H9 (cell line): Measurements from ENCODE around the gene HMCN1. TPM values are rescaled to one million over a fixed set of nuclear protein-coding genes. Genes with fewer than 3 reads are reported as not detected.

Experiments used
- DNase-seq: peaks from one replicate; pipeline ENCODE4 v3.0.0-alpha.2; 2017
- H2AFZ ChIP-seq: one replicate; pipeline ENCODE4 v1.6.1; 2013; ENCODE audit warnings: mild to moderate bottlenecking, low read length, control low read depth, moderate library complexity
- H2AK5ac ChIP-seq: 2 replicates; pipeline ENCODE4 v1.6.1; 2013; ENCODE audit warnings: low read length, control low read depth, mixed read lengths; ENCODE audit not compliant: insufficient read length
- H2BK120ac ChIP-seq: one replicate; pipeline ENCODE4 v1.6.1; 2013; ENCODE audit warnings: low read depth, mild to moderate bottlenecking, low read length, control low read depth, inconsistent platforms; ENCODE audit not compliant: poor library complexity, severe bottlenecking
- H2BK12ac ChIP-seq: 2 replicates; pipeline ENCODE4 v1.6.1; 2013; ENCODE audit warnings: low read length, control low read depth, mixed read lengths, low read depth; ENCODE audit not compliant: insufficient read length
- H2BK15ac ChIP-seq: 2 replicates; pipeline ENCODE4 v1.6.1; 2013; ENCODE audit warnings: low read depth, low read length, control low read depth
- H2BK20ac ChIP-seq: one replicate; pipeline ENCODE4 v1.6.1; 2013; ENCODE audit warnings: low read depth, mild to moderate bottlenecking, low read length, control low read depth, inconsistent platforms; ENCODE audit not compliant: poor library complexity, severe bottlenecking
- H2BK5ac ChIP-seq: 2 replicates; pipeline ENCODE4 v1.6.1; 2013; ENCODE audit warnings: low read length, control low read depth, mixed read lengths; ENCODE audit not compliant: insufficient read length
- H3K14ac ChIP-seq: 2 replicates; pipeline ENCODE4 v1.6.1; 2013; ENCODE audit warnings: low read length, control low read depth; ENCODE audit not compliant: insufficient read depth
- H3K18ac ChIP-seq: 2 replicates; pipeline ENCODE4 v1.6.1; 2013; ENCODE audit warnings: low read depth, mild to moderate bottlenecking, mixed read lengths, low read length, control low read depth; ENCODE audit not compliant: insufficient read length
- H3K23ac ChIP-seq: 2 replicates; pipeline ENCODE4 v1.6.1; 2013; ENCODE audit warnings: low read length, control low read depth, mixed read lengths, low read depth; ENCODE audit not compliant: insufficient read length
- H3K23me2 ChIP-seq: 2 replicates; pipeline ENCODE4 v1.6.1; 2013; ENCODE audit warnings: low read depth, mild to moderate bottlenecking, mixed read lengths, low read length, control low read depth; ENCODE audit not compliant: insufficient read length, poor library complexity, severe bottlenecking
- H3K27ac ChIP-seq: 2 replicates; pipeline ENCODE4 v1.5.1; 2013; ENCODE audit warnings: low read length, control low read depth, mixed read lengths, low read depth; ENCODE audit not compliant: insufficient read length
- H3K27me3 ChIP-seq: 2 replicates; pipeline ENCODE4 v1.6.1; 2013; ENCODE audit warnings: low read length, control low read depth, inconsistent platforms; ENCODE audit not compliant: insufficient read depth
- H3K4ac ChIP-seq: 2 replicates; pipeline ENCODE4 v1.6.1; 2013; ENCODE audit warnings: low read depth, mild to moderate bottlenecking, control low read depth, inconsistent platforms, low read length, moderate library complexity
- H3K4me1 ChIP-seq: 2 replicates; pipeline ENCODE4 v1.6.1; 2013; ENCODE audit warnings: low read length, control low read depth, inconsistent platforms; ENCODE audit not compliant: insufficient read depth
- H3K4me2 ChIP-seq: 2 replicates; pipeline ENCODE4 v1.6.1; 2013; ENCODE audit warnings: low read length, control low read depth, mixed read lengths; ENCODE audit not compliant: insufficient read length, insufficient read depth
- H3K56ac ChIP-seq: 2 replicates; pipeline ENCODE4 v1.6.1; 2013; ENCODE audit warnings: low read depth, mild to moderate bottlenecking, mixed read lengths, low read length, control low read depth; ENCODE audit not compliant: insufficient read length
- H3K79me1 ChIP-seq: 2 replicates; pipeline ENCODE4 v1.6.1; 2013; ENCODE audit warnings: low read depth, mild to moderate bottlenecking, moderate library complexity, low read length, control low read depth, inconsistent platforms; ENCODE audit not compliant: insufficient read depth, poor library complexity, severe bottlenecking
- H3K79me2 ChIP-seq: 2 replicates; pipeline ENCODE4 v1.6.1; 2013; ENCODE audit warnings: low read length, control low read depth, inconsistent platforms; ENCODE audit not compliant: insufficient read depth
- H3K9ac ChIP-seq: 2 replicates; pipeline ENCODE4 v1.6.1; 2013; ENCODE audit warnings: low read length, control low read depth, mixed read lengths; ENCODE audit not compliant: insufficient read length; ENCODE audit errors: extremely low read depth
- H3K9me3 ChIP-seq: one replicate; pipeline ENCODE4 v1.6.1; 2013; ENCODE audit warnings: low read depth, low read length, inconsistent platforms; ENCODE audit not compliant: control insufficient read depth
- H3T11ph ChIP-seq: one replicate; pipeline ENCODE4 v1.6.1; 2013; ENCODE audit warnings: mild to moderate bottlenecking, low read length, control low read depth, inconsistent platforms
- H4K20me1 ChIP-seq: one replicate; pipeline ENCODE4 v1.6.1; 2013; ENCODE audit not compliant: control insufficient read depth, insufficient read length, insufficient read depth
- H4K5ac ChIP-seq: 2 replicates; pipeline ENCODE4 v1.6.1; 2013; ENCODE audit warnings: low read depth, mild to moderate bottlenecking, mixed read lengths, low read length, control low read depth; ENCODE audit not compliant: insufficient read length
- H4K8ac ChIP-seq: replicated peaks from 2 replicates; pipeline ENCODE4 v1.6.1; 2013; ENCODE audit warnings: low read length, control low read depth, mixed read lengths, low read depth; ENCODE audit not compliant: insufficient read length
- H4K91ac ChIP-seq: 2 replicates; pipeline ENCODE4 v1.6.1; 2013; ENCODE audit warnings: low read depth, mild to moderate bottlenecking, moderate library complexity, mixed read lengths, low read length, control low read depth; ENCODE audit not compliant: insufficient read length
- H3K27ac Mint-ChIP-seq, 3 experiments: 2 replicates in 2 of 3; 3 replicates in 1 of 3; pipeline ENCODE4 v1.8.0; 2020 to 2021; ENCODE audit warnings: mixed read lengths in 3 of 3, mild to moderate bottlenecking in 1 of 3, moderate library complexity in 1 of 3
- H3K27me3 Mint-ChIP-seq: 2 replicates; pipeline ENCODE4 v1.8.0; 2021; ENCODE audit warnings: low read depth, mild to moderate bottlenecking, moderate library complexity, mixed read lengths
- H3K36me3 Mint-ChIP-seq, 3 experiments: 2 replicates in 2 of 3; 3 replicates in 1 of 3; pipeline ENCODE4 v1.8.0; 2020 to 2021; ENCODE audit warnings: low read depth in 3 of 3, mixed read lengths in 3 of 3; ENCODE audit not compliant: insufficient read depth in 1 of 3
- H3K4me1 Mint-ChIP-seq, 2 experiments: 2 replicates each; pipeline ENCODE4 v1.8.0; 2020; ENCODE audit warnings: mixed read lengths in 2 of 2
- H3K4me3 Mint-ChIP-seq, 2 experiments: 2 replicates in 1 of 2; 3 replicates in 1 of 2; pipeline ENCODE4 v1.8.0; 2020 to 2021; ENCODE audit warnings: mild to moderate bottlenecking in 2 of 2, mixed read lengths in 2 of 2, moderate library complexity in 1 of 2
- H3K9me3 Mint-ChIP-seq, 2 experiments: 2 replicates in 1 of 2; 3 replicates in 1 of 2; pipeline ENCODE4 v1.8.0; 2020; ENCODE audit warnings: mild to moderate bottlenecking in 2 of 2, mixed read lengths in 2 of 2, moderate library complexity in 1 of 2
- CTCF ChIP-seq: fragments of 200-600 bp; sonication (generic); conservative IDR thresholded peaks from 3 replicates; pipeline ENCODE4 v1.8.0; 2021; ENCODE audit warnings: antibody characterized with exemption, mild to moderate bottlenecking
- WGBS: extraction: QIAGEN DNeasy Blood & Tissue Kit; methylation state at CpG from one replicate; pipeline ENCODE4 v1.1.7; 2013; ENCODE audit warnings: missing lambda C conversion rate, low lambda C conversion rate, mixed read lengths; ENCODE audit not compliant: insufficient read length; ENCODE audit errors: extremely low coverage; 5-methylcytosine and 5-hydroxymethylcytosine counted together
- total RNA-seq: library from RNA; stranded (reverse); gene quantifications from 2 replicates; pipeline ENCODE4 v1.2.1, GENCODE V29; 2021

HMCN1 gene
- total RNA-seq, 1 experiment from 2014 or later = 3.3 TPM

GRCh38 chr1:185769136-185769535 lies 34.9 kb downstream of the HMCN1 start:
- H3K4me1 ChIP-seq = 0 out of 2 replicates have a peak, but pooled peaks cover 2% of the 10 kb centered on the region
- no peaks in the 10 kb centered on the region for H3K27me3 ChIP-seq
- H3K27ac ChIP-seq = no peak overlapping the region
- no peak overlapping the region for H3K4me2 ChIP-seq
- no CpG with 5 or more reads among the region's 1 CpG for WGBS
- no peaks in the 10 kb centered on the region for H3K9me3 ChIP-seq
- H2BK20ac ChIP-seq = no peak overlapping the region
- no peak overlapping the region for H2AFZ ChIP-seq
- no peak overlapping the region for H3T11ph ChIP-seq
- H3K23ac ChIP-seq = no peak overlapping the region
- H3K27me3 Mint-ChIP-seq = no peaks in the 10 kb centered on the region
- H2BK15ac ChIP-seq = no peak overlapping the region
- H4K91ac ChIP-seq = no peak overlapping the region
- H3K9me3 Mint-ChIP-seq = no peaks in the 10 kb centered on the region; a peak in 1 of 5 replicates
- H3K14ac ChIP-seq = no peak overlapping the region
- no peak overlapping the region for H3K27ac Mint-ChIP-seq
- H3K79me1 ChIP-seq = no peaks in the 10 kb centered on the region
- no peaks in the 10 kb centered on the region for H3K23me2 ChIP-seq
- no peak overlapping the region for H2BK120ac ChIP-seq
- no peak overlapping the region for H2BK5ac ChIP-seq
- H3K36me3 Mint-ChIP-seq = no peaks in the 10 kb centered on the region; a peak in 1 of 7 replicates
- DNase-seq = no peak
- H4K5ac ChIP-seq = no peak overlapping the region
- H3K56ac ChIP-seq = no peak overlapping the region
- TF ChIP-seq CTCF = no peak
- peaks cover 4 to 8% of the 10 kb centered on the region in 2 experiments for H3K4me1 Mint-ChIP-seq
- H3K9ac ChIP-seq = no peak overlapping the region
- no peak overlapping the region for H4K8ac ChIP-seq
- H2AK5ac ChIP-seq = no peak overlapping the region
- no peak overlapping the region for H3K18ac ChIP-seq
- H3K4ac ChIP-seq = no peak overlapping the region
- no peak overlapping the region for H2BK12ac ChIP-seq
- H4K20me1 ChIP-seq = no peaks in the 10 kb centered on the region
- H3K79me2 ChIP-seq = no peaks in the 10 kb centered on the region
- no peak overlapping the region for H3K4me3 Mint-ChIP-seq
